ENCODE measurements around the gene SPNS2. TPM values are rescaled to one million over a fixed set of nuclear protein-coding genes. Genes with fewer than 3 reads are reported as not detected.
A peak's percentile ranks its signal among the peaks of the same experiment; 100 is the strongest.

Gene SPNS2
- total RNA-seq, 4 donors from 2014 or later, result 5.4 to 49.8 (median 23.4) TPM

DNA sequence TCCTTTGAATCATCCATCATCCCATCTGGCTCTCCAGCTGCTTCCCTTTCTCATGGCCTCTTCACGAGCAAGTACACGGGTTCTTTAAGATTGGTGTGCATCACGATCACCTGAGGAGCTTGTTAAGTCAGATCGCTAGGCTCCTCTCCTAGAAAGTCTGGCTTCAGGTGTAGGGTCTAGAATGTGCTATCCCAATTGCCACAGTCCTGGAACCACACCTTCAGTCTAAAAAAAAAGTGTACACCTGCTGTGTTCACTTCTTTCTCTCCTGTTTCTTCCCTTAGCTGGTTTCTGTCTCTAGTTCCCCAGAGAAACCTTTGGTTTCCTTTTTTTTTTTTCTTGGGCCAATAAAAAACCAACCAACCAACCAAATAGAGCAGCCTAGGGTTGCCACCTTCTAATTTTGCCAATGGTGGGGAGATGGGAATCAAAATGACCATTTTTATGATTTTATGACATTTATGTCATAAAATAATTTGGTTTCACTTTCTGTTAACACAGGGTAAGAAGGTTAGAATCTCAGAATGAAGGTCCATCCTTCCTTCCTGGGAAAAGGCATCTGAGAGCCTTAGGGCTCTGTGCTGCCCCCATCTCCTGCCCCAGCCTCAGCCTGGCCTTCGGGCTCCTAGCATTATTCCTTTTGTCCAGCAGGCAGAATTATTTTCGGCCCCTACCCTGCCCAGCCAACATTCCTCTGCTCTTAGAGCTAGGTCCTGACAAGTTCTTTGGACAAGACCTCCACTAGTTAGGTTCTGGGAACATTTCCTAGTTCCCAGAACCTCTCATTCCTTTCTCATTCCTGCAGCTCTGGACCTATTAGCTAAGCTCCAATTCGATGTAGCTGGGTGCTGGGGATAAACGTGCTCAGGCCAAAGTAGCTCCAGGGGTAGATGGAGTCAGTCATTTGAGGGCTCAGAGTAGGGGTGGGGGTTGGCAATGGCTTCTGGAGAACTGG is 63.6 kb downstream of the SPNS2 start:
- peaks cover 0 to 11% (median 2%) of the 10 kb centered on the region in 4 donors for H3K4me1 ChIP-seq
- H3K4me3 ChIP-seq, result no peak overlapping the region
- no peak for TF ChIP-seq POLR2A (IDR thresholded peaks at IDR 0.05)
- no peak for TF ChIP-seq EP300 (IDR thresholded peaks at IDR 0.05)
- TF ChIP-seq, protein P1, sequence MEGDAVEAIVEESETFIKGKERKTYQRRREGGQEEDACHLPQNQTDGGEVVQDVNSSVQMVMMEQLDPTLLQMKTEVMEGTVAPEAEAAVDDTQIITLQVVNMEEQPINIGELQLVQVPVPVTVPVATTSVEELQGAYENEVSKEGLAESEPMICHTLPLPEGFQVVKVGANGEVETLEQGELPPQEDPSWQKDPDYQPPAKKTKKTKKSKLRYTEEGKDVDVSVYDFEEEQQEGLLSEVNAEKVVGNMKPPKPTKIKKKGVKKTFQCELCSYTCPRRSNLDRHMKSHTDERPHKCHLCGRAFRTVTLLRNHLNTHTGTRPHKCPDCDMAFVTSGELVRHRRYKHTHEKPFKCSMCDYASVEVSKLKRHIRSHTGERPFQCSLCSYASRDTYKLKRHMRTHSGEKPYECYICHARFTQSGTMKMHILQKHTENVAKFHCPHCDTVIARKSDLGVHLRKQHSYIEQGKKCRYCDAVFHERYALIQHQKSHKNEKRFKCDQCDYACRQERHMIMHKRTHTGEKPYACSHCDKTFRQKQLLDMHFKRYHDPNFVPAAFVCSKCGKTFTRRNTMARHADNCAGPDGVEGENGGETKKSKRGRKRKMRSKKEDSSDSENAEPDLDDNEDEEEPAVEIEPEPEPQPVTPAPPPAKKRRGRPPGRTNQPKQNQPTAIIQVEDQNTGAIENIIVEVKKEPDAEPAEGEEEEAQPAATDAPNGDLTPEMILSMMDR (IDR thresholded peaks at IDR 0.05), result no peak
- H3K36me3 ChIP-seq, result no peaks in the 10 kb centered on the region
- WGBS, 2 donors, result 65 to 79% methylated on average over 8 of the region's 8 CpGs
- no peaks in the 10 kb centered on the region for H3K9me3 ChIP-seq
- no peak for DNase-seq (ENCODE audit: low spot score in 2 of 2)
- no peaks in the 10 kb centered on the region for H3K27me3 ChIP-seq
- H3K27ac ChIP-seq, result peak overlapping the region in 1 of 4 donors; percentile 29

DNA sequence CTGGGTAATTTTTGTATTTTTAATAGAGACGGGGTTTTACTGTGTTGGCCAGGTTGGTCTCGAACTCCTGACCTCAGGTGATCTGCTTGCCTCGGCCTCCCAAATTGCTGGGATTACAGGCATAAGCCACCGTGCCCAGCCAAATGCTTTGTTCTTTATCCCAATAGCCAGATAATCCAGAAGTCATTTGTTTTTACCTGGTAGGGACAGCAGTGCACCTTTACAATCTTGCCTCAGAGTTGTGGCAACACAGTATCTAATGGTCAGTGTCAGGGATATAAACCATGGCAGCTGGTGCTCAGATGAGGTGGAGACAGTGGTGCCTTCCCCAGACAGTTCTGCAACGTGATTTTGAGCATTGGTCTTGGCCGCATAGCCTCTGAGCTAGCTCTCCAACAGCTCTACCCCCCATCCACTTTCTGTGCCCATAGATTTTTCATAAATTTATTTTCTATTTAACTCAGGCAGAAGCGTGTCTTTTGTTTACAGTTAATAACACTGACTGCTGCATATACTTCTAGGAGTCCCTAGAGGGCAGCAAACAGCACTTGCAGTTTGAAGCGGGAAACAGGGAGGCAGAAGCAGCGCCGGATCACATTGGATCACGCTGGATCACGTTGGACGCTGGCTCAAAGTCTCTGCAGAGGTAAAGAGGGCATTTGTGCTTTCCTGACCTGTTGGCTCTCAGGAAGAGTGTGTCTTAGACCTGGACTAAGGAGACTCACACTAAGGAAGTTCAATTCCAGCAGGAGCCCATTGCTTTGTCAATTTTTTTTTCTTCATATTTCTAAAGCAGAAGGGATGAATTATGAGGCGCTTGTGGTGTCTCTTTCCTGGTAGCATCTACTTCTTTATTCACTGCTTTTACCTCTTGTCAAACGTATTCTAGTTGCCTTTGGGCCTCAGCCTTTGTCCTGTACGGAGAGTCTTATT is 66.8 kb downstream of the SPNS2 start:
- WGBS, 2 donors, result 30 to 32% methylated on average over 16 of the region's 16 CpGs
- H3K27ac ChIP-seq, result peak overlapping the region in 1 of 4 donors; percentile 30
- peaks cover 0 to 11% (median 2%) of the 10 kb centered on the region in 4 donors for H3K4me1 ChIP-seq
- TF ChIP-seq EP300 (IDR thresholded peaks at IDR 0.05), result no peak
- TF ChIP-seq, protein P1 (IDR thresholded peaks at IDR 0.05), result peak; percentile 52 to 78 (median 74)
- H3K9me3 ChIP-seq, result no peaks in the 10 kb centered on the region
- no peak overlapping the region for H3K4me3 ChIP-seq
- no peaks in the 10 kb centered on the region for H3K36me3 ChIP-seq
- no peaks in the 10 kb centered on the region for H3K27me3 ChIP-seq
- DNase-seq (ENCODE audit: low spot score in 2 of 2), result peak in 1 of 2 donors; percentile 41

DNA sequence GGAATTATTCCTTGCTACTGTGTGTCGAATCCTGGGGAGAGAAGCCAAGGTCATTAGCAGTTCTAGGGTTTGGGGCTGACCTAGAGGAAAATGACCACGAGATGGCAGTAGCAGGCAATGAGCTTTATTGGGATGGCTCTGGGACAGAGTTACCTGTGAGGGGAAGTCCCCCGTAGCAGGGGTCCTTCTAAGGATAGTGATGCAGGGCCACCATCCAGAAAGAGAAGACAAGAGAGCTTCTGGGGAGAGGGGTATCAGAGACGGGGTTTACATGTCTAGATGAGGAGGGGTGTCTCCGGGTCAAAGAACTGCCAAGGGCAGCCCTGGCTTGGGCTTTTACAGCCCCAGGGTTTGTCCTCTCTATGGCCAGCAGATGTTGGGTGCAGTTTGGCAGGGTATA is 68.1 kb downstream of the SPNS2 start:
- Histone ChIP-seq H3K27me3 (no peaks in the 10 kb centered on the region), H3K27ac (no peak overlapping the region), H3K9me3 (no peaks in the 10 kb centered on the region), H3K4me1 (peaks cover 0 to 11% (median 2%) of the 10 kb centered on the region in 4 donors), H3K4me3 (no peak overlapping the region), H3K36me3 (no peaks in the 10 kb centered on the region)
- TF ChIP-seq EP300 (IDR thresholded peaks at IDR 0.05), result no peak
- TF ChIP-seq, protein P1 (IDR thresholded peaks at IDR 0.05), result peak; percentile 59 to 66 (median 63)
- no peak for TF ChIP-seq POLR2A (IDR thresholded peaks at IDR 0.05)
- WGBS, 2 donors, result 22 to 28% methylated on average over 5 of the region's 5 CpGs
- DNase-seq (ENCODE audit: low spot score in 2 of 2), result peak in 1 of 2 donors; percentile 63

DNA sequence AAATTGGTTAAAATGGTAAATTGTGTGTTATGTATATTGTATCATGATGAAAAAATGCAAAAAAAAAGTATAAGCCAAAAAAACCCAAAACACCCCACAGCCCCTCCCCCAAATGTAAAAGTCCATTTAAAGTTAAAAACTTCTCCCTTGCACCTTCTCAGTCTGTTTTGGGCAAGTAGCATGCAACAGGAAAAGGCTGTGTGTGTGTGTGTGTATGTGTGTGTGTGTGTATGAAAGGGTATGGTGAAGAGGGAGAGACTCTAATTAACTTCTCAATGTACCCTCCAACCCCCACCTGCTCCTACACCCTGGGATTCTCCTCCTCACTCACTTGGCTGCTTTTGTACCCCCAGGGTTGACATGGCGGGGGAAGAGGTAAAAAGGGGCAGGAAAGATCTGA is 70.9 kb downstream of the SPNS2 start:
- WGBS, 2 donors, result 75 to 88% methylated on average over 1 of the region's 1 CpG
- Histone ChIP-seq H3K36me3 (no peaks in the 10 kb centered on the region), H3K9me3 (no peaks in the 10 kb centered on the region), H3K27ac (no peak overlapping the region), H3K4me3 (no peak overlapping the region), H3K4me1 (peaks cover 0 to 11% (median 2%) of the 10 kb centered on the region in 4 donors), H3K27me3 (no peaks in the 10 kb centered on the region)
- no peak for DNase-seq (ENCODE audit: low spot score in 2 of 2)
- TF ChIP-seq POLR2A (IDR thresholded peaks at IDR 0.05), result no peak
- TF ChIP-seq EP300 (IDR thresholded peaks at IDR 0.05), result no peak
- TF ChIP-seq, protein P1 (IDR thresholded peaks at IDR 0.05), result no peak

Data from tibial nerve (tissue), 4 donors.